Stomach smooth muscle (tissue), 2 donors: ENCODE measurements around the gene AHSG.

Experiments
- H3K27ac ChIP-seq: one replicate; pipeline ENCODE4 v1.7.0; 2013; ENCODE audit warnings: mild to moderate bottlenecking, low read length, inconsistent platforms
- H3K27me3 ChIP-seq, 2 donors: one replicate each; pipeline ENCODE4 v1.7.0; 2013; ENCODE audit warnings: low read length in 2 of 2; ENCODE audit not compliant: insufficient read depth in 2 of 2, control insufficient read depth in 1 of 2
- H3K36me3 ChIP-seq, 2 donors: one replicate each; pipeline ENCODE4 v1.7.0; 2013; ENCODE audit warnings: low read length in 2 of 2; ENCODE audit not compliant: control insufficient read depth in 2 of 2, insufficient read depth in 2 of 2
- H3K4me1 ChIP-seq: one replicate; pipeline ENCODE4 v1.7.0; 2013; ENCODE audit warnings: low read length; ENCODE audit not compliant: control insufficient read depth, insufficient read depth
- H3K4me3 ChIP-seq, 2 donors: one replicate each; pipeline ENCODE4 v1.7.0; 2013; ENCODE audit warnings: low read length in 2 of 2
- H3K9ac ChIP-seq, 2 donors: one replicate each; pipeline ENCODE4 v1.7.0; 2013; ENCODE audit warnings: low read length in 2 of 2, mild to moderate bottlenecking in 1 of 2
- H3K9me3 ChIP-seq, 2 donors: one replicate each; pipeline ENCODE4 v1.7.0; 2013; ENCODE audit warnings: low read length in 2 of 2; ENCODE audit not compliant: control insufficient read depth in 2 of 2
- donor health status: healthy.
- donor health status: Pancreatic carcinoma.

AHSG gene

GRCh38 chr3:186605561-186606545 lies 7.0 kb upstream of the AHSG start:
- H3K9ac ChIP-seq, result no peak overlapping the region
- no peak overlapping the region for H3K27ac ChIP-seq
- H3K36me3 ChIP-seq, result no peaks in the 10 kb centered on the region
- no peak overlapping the region for H3K4me3 ChIP-seq
- H3K4me1 ChIP-seq, result no peaks in the 10 kb centered on the region
- no peaks in the 10 kb centered on the region for H3K9me3 ChIP-seq
- no peaks in the 10 kb centered on the region for H3K27me3 ChIP-seq

DNA sequence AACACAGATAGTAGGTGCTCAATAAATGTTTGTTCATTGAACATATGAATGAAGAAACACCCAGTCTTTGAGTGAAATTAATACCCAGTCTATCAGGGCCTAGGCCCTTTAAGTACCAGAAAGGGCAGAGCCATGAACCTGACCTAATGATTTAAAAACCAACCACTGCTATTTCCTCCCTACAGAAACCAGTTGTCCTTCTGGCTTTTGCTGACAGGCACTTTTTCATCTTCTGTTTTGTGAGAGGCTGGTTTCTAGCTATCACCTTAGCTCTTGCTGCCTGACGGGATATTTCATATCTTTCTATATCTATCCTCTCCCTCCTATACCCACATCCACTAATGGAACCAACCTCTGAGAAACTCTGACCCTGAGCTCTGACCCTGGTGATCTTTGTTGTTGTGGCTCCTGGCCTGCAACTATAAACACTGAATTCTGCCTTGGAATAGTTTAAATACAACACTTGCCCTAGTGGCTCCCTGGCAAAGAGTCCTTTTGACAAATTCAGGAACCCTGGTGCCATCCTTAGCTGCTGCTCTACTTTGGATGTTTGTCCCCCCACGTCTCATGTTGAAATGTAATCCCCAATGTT lies 4.1 kb upstream of the AHSG start:
- Histone ChIP-seq H3K4me3 (no peak overlapping the region), H3K9me3 (no peaks in the 10 kb centered on the region), H3K27me3 (peaks cover 5 to 7% of the 10 kb centered on the region in 2 donors), H3K9ac (no peak overlapping the region), H3K4me1 (no peaks in the 10 kb centered on the region), H3K36me3 (no peaks in the 10 kb centered on the region), H3K27ac (no peak overlapping the region)

GRCh38 chr3:186609247-186609868 lies 3.5 kb upstream of the AHSG start:
- Histone ChIP-seq H3K36me3 (no peaks in the 10 kb centered on the region), H3K4me1 (no peaks in the 10 kb centered on the region), H3K4me3 (no peak overlapping the region), H3K27me3 (peaks cover 5 to 7% of the 10 kb centered on the region in 2 donors), H3K9me3 (no peaks in the 10 kb centered on the region), H3K9ac (no peak overlapping the region), H3K27ac (no peak overlapping the region)

GRCh38 chr3:186612065-186612464 lies 795 bp upstream of the AHSG start:
- Histone ChIP-seq H3K9ac (no peak overlapping the region), H3K4me1 (peaks cover 1% of the 10 kb centered on the region), H3K27ac (no peak overlapping the region), H3K27me3 (peaks cover 11 to 13% of the 10 kb centered on the region in 2 donors), H3K4me3 (no peak overlapping the region), H3K9me3 (no peaks in the 10 kb centered on the region), H3K36me3 (no peaks in the 10 kb centered on the region)

DNA sequence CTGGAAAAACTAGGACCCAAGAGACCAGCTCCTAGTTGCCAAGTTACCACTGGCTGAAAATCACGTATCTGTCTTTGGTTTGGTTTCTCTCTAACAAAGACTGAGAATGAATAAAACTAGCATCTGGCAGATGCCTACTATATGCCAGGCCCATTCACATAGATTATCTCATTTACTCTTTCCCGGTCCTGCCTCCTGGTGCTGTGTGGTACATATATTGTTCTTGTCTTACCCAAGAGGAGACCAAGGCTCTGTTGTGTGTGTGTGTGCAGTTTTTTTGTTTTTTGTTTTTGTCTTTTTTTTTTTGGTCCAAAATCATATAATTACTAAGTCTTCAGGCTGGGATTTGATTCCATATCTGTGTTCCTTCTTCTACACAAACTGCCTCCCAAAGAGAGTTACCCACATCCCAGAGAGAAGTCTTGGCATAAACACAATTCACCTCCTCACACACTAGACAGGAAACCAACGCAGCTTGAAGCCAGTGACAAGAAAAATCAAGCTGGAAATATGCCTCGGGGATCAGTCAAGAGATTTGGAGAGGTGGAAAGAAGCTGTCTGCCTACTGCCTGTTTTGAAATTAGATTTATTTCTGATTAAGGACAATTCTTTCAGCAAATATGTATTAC lies 891 bp downstream of the AHSG start:
- Histone ChIP-seq H3K4me3 (no peak overlapping the region), H3K27ac (no peak overlapping the region), H3K9me3 (no peaks in the 10 kb centered on the region), H3K27me3 (peaks cover 15 to 22% of the 10 kb centered on the region in 2 donors), H3K4me1 (peaks cover 7% of the 10 kb centered on the region), H3K36me3 (no peaks in the 10 kb centered on the region), H3K9ac (no peak overlapping the region)

DNA sequence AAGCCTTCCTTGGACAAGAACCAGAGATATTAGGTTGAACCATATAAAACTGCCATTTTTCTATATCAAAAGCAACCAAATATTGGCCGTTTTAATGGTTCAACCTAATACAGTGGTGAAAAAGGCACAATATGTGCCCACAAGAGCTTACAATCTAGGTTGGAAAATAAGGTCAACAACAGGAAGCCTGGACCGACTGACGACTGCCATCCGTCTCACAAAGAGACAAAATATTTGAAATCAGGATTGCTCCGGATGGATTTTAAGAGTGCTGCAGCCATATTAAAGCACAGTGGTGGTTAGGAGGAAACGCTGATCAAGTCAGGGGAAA lies 1.4 kb downstream of the AHSG start:
- Histone ChIP-seq H3K27me3 (peaks cover 15 to 22% of the 10 kb centered on the region in 2 donors), H3K9me3 (no peaks in the 10 kb centered on the region), H3K36me3 (no peaks in the 10 kb centered on the region), H3K4me1 (peaks cover 7% of the 10 kb centered on the region), H3K9ac (no peak overlapping the region), H3K27ac (no peak overlapping the region), H3K4me3 (no peak overlapping the region)

DNA sequence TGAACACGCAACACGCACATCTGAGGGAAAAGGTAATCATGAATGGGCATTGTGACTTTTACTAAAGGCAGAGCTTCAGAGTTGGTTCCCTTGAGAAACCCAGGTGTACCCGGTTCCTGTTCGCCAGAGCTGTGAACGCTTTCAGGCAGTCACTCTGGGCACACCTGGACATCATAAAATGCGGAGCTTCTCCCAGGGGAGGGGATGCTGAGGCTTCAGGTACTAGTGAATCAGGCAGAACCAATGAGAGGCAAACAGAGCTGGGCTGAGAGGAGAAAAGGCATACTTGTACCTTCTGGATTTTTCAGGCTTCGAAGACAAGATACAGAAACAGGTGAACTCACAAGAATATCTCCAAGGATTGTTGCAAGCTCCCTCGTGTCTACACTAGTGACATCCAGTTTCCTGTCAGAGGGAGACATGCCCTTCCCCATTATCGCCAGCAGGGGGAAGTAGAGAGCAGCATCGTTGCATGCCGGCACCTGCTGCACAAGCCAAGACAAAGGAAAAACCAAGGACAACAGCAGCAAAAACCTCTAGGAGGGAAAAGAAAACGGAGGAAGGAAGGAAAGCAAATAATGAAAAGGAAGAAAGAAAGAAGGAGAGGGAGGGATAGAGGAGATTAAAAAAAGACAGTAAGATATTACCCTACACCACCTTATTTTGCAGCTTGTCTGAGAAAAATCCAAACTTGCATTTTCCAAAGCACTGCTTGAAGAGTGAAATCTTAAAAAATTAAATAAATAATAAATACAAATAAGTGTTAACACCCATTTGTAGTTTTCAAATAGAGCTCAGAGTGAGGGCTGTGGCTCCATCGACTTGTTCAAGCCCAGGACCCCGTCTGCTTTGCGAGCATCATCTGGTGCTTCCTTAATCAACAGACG lies 2.0 kb downstream of the AHSG start:
- H3K27ac ChIP-seq, result no peak overlapping the region
- H3K27me3 ChIP-seq, result peaks cover 15 to 22% of the 10 kb centered on the region in 2 donors
- no peaks in the 10 kb centered on the region for H3K9me3 ChIP-seq
- H3K36me3 ChIP-seq, result no peaks in the 10 kb centered on the region
- no peak overlapping the region for H3K9ac ChIP-seq
- H3K4me1 ChIP-seq, result peaks cover 7% of the 10 kb centered on the region
- no peak overlapping the region for H3K4me3 ChIP-seq

- Histone ChIP-seq H3K4me1 (peaks cover 7% of the 10 kb centered on the region), H3K27ac (no peak overlapping the region), H3K36me3 (no peaks in the 10 kb centered on the region), H3K9me3 (no peaks in the 10 kb centered on the region), H3K4me3 (no peak overlapping the region), H3K27me3 (peaks cover 15 to 24% of the 10 kb centered on the region in 2 donors), H3K9ac (no peak overlapping the region)
Observed at GRCh38 chr3:186616299-186616617, 3.4 kb downstream of the AHSG start.

DNA sequence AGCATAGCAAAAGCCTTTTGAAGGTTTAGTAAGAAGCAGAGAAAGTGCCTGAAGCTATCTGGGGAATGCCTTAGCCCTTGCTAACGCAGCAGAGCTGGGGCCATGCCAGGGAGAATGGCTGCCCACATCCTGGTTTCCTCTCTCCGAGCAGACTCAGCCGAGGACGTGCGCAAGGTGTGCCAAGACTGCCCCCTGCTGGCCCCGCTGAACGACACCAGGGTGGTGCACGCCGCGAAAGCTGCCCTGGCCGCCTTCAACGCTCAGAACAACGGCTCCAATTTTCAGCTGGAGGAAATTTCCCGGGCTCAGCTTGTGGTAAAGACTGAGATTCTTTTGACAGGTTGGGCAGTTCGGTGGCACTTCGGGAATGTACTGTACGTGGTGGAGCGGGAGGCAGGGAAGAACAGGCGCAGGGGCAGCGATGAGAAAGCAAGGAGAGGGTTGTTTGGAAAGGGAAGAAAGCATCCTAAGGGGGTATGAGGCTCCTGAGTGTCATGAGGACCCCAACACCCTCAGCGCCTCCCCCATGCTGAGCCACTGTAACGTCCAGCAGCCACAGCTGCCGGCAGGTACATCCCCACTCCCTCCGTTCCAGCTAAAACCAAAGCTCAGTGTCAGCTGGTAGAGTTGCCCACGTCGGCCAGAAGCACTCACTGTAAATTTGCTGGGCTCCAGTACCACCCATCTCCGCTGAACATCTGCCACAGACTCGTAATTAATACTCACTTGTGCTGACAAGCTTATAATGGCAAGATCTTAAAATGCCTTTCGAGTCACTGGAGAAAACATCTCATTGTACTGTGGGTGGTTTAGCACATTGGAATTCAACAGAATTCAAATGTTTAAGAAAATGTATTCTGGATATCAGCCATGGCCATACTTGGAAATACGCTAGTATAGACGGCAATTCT lies 4.4 kb downstream of the AHSG start:
- Histone ChIP-seq H3K4me3 (peak overlapping the region in 1 of 2 donors; percentile 47), H3K9ac (no peak overlapping the region), H3K27me3 (peaks cover 15 to 26% of the 10 kb centered on the region in 2 donors), H3K4me1 (peaks cover 7% of the 10 kb centered on the region), H3K9me3 (no peaks in the 10 kb centered on the region), H3K36me3 (no peaks in the 10 kb centered on the region), H3K27ac (no peak overlapping the region)
